K562 (cell line): Measurements from ENCODE around the gene NEXN. TPM values are rescaled to one million over a fixed set of nuclear protein-coding genes. Genes with fewer than 3 reads are reported as not detected.

ENCODE experiments used
- ATAC-seq: fragments of 200-7000 bp; cut with Tn5 transposase; 3 replicates; pipeline ENCODE4 v1.9.1; 2020; ENCODE audit warnings: moderate library complexity
- BruUV-seq: library from RNA; stranded (reverse); fragments of 400-500 nt; replicated peaks from 2 replicates; lab custom pipeline; 2021; lab: Mats Ljungman, UMichigan
- CTCF ChIA-PET: fragments of 300-600 bp; formaldehyde crosslinking; extraction: SDS; loops from one replicate; lab custom pipeline; 2021; ENCODE audit warnings: low intra/inter-chr PET ratio; lab: Yijun Ruan, JAX
- POLR2A ChIA-PET: fragments of 300-600, 350-650 bp; sonication (Branson Sonifier 250); formaldehyde crosslinking; extraction: SDS; loops from one replicate; lab custom pipeline; 2021; ENCODE audit warnings: antibody characterized with exemption, inconsistent platforms; lab: Yijun Ruan, JAX
- DNase-seq, 4 experiments: peaks; one replicate each; pipeline versions ENCODE4 v3.0.0 to v3.0.0-alpha.2; 2011 to 2018; ENCODE audit warnings: low spot score in 3 of 4, mixed read lengths in 3 of 4; ENCODE audit errors: extremely low read depth in 1 of 4
- FAIRE-seq: peaks from 2 replicates; lab custom pipeline; 2011; peaks lifted over from hg19 to GRCh38; lab: Jason Lieb, UNC
- H2AFZ ChIP-seq: 2 replicates; pipeline ENCODE4 v1.6.0; 2011; ENCODE audit warnings: low read depth, low read length, control low read depth, inconsistent platforms
- H3K27ac ChIP-seq: fragments of 200-600 bp; 3 replicates; pipeline ENCODE4 v1.8.0; 2011; ENCODE audit warnings: low read depth, mild to moderate bottlenecking, control low read depth, inconsistent platforms, low read length, moderate library complexity, mixed read lengths; ENCODE audit errors: extremely low read depth
- H3K27me3 ChIP-seq, 2 experiments: fragments of 300-600 bp in 1 of 2; 2 replicates in 1 of 2; 3 replicates in 1 of 2; pipeline versions ENCODE4 v1.6.0 to v1.8.0; 2011; ENCODE audit warnings: inconsistent platforms in 2 of 2, low read length in 2 of 2, mild to moderate bottlenecking in 1 of 2, mixed read lengths in 1 of 2, moderate library complexity in 1 of 2; ENCODE audit not compliant: control insufficient read depth in 2 of 2, insufficient read depth in 2 of 2
- H3K36me3 ChIP-seq: fragments of 300-600 bp; 3 replicates; pipeline ENCODE4 v1.8.0; 2011; ENCODE audit warnings: mild to moderate bottlenecking, low read length, inconsistent platforms; ENCODE audit not compliant: control insufficient read depth, insufficient read depth
- H3K4me1 ChIP-seq, 2 experiments: fragments of 200-600 bp in 1 of 2; replicated peaks in 1 of 2; 2 replicates in 1 of 2; 3 replicates in 1 of 2; pipeline versions ENCODE4 v1.5.1 to v1.8.0; 2011; ENCODE audit warnings: inconsistent platforms in 2 of 2, low read length in 2 of 2, mild to moderate bottlenecking in 1 of 2, mixed read lengths in 1 of 2, moderate library complexity in 1 of 2; ENCODE audit not compliant: control insufficient read depth in 2 of 2, insufficient read depth in 2 of 2
- H3K4me2 ChIP-seq: 2 replicates; pipeline ENCODE4 v1.6.1; 2011; ENCODE audit warnings: low read length, control low read depth, inconsistent platforms, mixed read lengths; ENCODE audit not compliant: insufficient read depth
- H3K4me3 ChIP-seq: fragments of 200-600 bp; sonication (generic), shearing (Covaris generic); 2 replicates; pipeline ENCODE4 v1.5.1; 2016; ENCODE audit warnings: control low read depth, inconsistent platforms
- H3K79me2 ChIP-seq: fragments of 200-600 bp; 3 replicates; pipeline ENCODE4 v1.8.0; 2011; ENCODE audit warnings: low read length, inconsistent platforms; ENCODE audit not compliant: control insufficient read depth, insufficient read depth
- H3K9ac ChIP-seq, 2 experiments: 2 replicates each; pipeline versions ENCODE4 v1.6.0 to v1.6.1; 2011; ENCODE audit warnings: low read depth in 2 of 2, low read length in 2 of 2, control low read depth in 1 of 2, inconsistent platforms in 1 of 2, mild to moderate bottlenecking in 1 of 2, mixed read lengths in 1 of 2; ENCODE audit not compliant: insufficient read depth in 1 of 2
- H3K9me1 ChIP-seq: one replicate; pipeline ENCODE4 v1.6.0; 2011; ENCODE audit warnings: inconsistent platforms, mild to moderate bottlenecking, low read length, moderate library complexity; ENCODE audit not compliant: control insufficient read depth, insufficient read depth
- H3K9me3 ChIP-seq: replicated peaks from 2 replicates; pipeline ENCODE4 v1.5.1; 2011; ENCODE audit warnings: low read depth, low read length, inconsistent platforms; ENCODE audit not compliant: control insufficient read depth, insufficient read depth
- H4K20me1 ChIP-seq: replicated peaks from 2 replicates; pipeline ENCODE4 v1.6.1; 2011; ENCODE audit warnings: low read length, inconsistent platforms, mixed read lengths; ENCODE audit not compliant: control insufficient read depth, insufficient read depth
- DDX20 ChIP-seq: fragments of 450-650 bp; IDR thresholded peaks from 2 replicates; pipeline ENCODE4 v1.6.1; 2016; ENCODE audit warnings: missing genetic modification characterization, low read depth, mild to moderate bottlenecking, missing compliant biosample characterization, moderate library complexity
- DNMT1 ChIP-seq: fragments of 450-650 bp; IDR thresholded peaks from 2 replicates; pipeline ENCODE4 v1.6.1; 2016; ENCODE audit warnings: antibody characterized with exemption, mild to moderate bottlenecking
- HMG20B ChIP-seq: fragments of 250-450 bp; sonication (Bioruptor Pico); IDR thresholded peaks from 2 replicates; pipeline ENCODE4 v1.5.0; 2021; ENCODE audit warnings: mild to moderate bottlenecking
- MBD2 ChIP-seq: sonication (generic); IDR thresholded peaks from 2 replicates; pipeline ENCODE4 v1.6.1; 2016; ENCODE audit warnings: low read depth, borderline replicate concordance
- MEF2D ChIP-seq: conservative IDR thresholded peaks from 2 replicates; pipeline ENCODE4 v1.6.1; 2016; ENCODE audit warnings: low read depth, missing genetic modification characterization, missing compliant biosample characterization
- NUFIP1 ChIP-seq: fragments of 450-650 bp; IDR thresholded peaks from 2 replicates; pipeline ENCODE4 v1.6.1; 2018; ENCODE audit not compliant: partially characterized antibody
- PTBP1 ChIP-seq: fragments of 200-400 bp; formaldehyde crosslinking; IDR thresholded peaks from 2 replicates; pipeline ENCODE4 v1.6.1; 2017; ENCODE audit warnings: low read depth, low read length
- PTTG1 ChIP-seq: fragments of 450-650 bp; IDR thresholded peaks from 2 replicates; pipeline ENCODE4 v1.6.1; 2016; ENCODE audit warnings: low read depth, mild to moderate bottlenecking, missing genetic modification characterization, missing compliant biosample characterization
- SP1 ChIP-seq: sonication (generic); formaldehyde crosslinking; IDR thresholded peaks from 2 replicates; pipeline ENCODE4 v1.8.1; 2022; ENCODE audit warnings: mild to moderate bottlenecking, missing genetic modification reagents
- WHSC1 ChIP-seq: IDR thresholded peaks from one replicate; pipeline ENCODE4 v1.6.1; 2012; ENCODE audit warnings: low read length, control low read depth, inconsistent platforms
- ZNF146 ChIP-seq: IDR thresholded peaks from one replicate; pipeline ENCODE4 v1.6.1; 2018; ENCODE audit warnings: missing compliant biosample characterization; ENCODE audit not compliant: unreplicated experiment
- WGBS: fragments of 100-300 bp; shearing (Covaris generic); methylation state at CpG from one replicate; pipeline ENCODE4 v1.1.6; 2016; ENCODE audit warnings: low coverage, mixed read lengths; ENCODE audit not compliant: insufficient coverage; ENCODE audit errors: missing lambda C conversion rate; 5-methylcytosine and 5-hydroxymethylcytosine counted together
- in situ Hi-C: fragments of 300-500 bp; cut with MboI; formaldehyde crosslinking; loops from 4 replicates; pipeline ENCODE4 v1.15.0; 2018; ENCODE audit warnings: inconsistent platforms, mixed read lengths
- intact Hi-C: fragments of 100-400 bp; cut with micrococcal nuclease; formaldehyde crosslinking; loops from 2 replicates; pipeline ENCODE4 v1.14.2; 2022
- polyA plus RNA-seq, 8 experiments: library from polyadenylated mRNA; depleted of rRNA in 4 of 8; stranded (reverse) in 5 of 8; unstranded in 3 of 8; fragments of >200 nt; fragmentation: Nextera tagmentation in 2 of 8; fragmentation: Illumina TruSeq in 1 of 8; extraction: Ambion mirVana in 2 of 8; extraction: Trizol in 1 of 8; gene quantifications; 2 replicates each; pipeline versions ENCODE4 v1.2.1 to v1.2.3, GENCODE V29; 2011 to 2014; ENCODE audit warnings: inconsistent platforms in 1 of 8, missing spikeins in 1 of 8
- total RNA-seq, 7 experiments: library from RNA; depleted of rRNA in 6 of 7; stranded (reverse); fragments of >200 nt in 6 of 7; fragmentation: Illumina TruSeq in 2 of 7; extraction: Trizol in 2 of 7; gene quantifications; 2 replicates each; pipeline versions ENCODE4 v1.2.1 to v1.2.3, GENCODE V29; 2011 to 2021; ENCODE audit warnings: low replicate concordance in 1 of 7
- TF ChIP-seq, protein P1 (sequence below): fragments of 450-650 bp; formaldehyde crosslinking; IDR thresholded peaks from 2 replicates; pipeline ENCODE4 v1.4.0; 2020; ENCODE audit warnings: mild to moderate bottlenecking, moderate library complexity
- TF ChIP-seq, protein P2 (sequence below): fragments of 450-650 bp; IDR thresholded peaks from 2 replicates; pipeline ENCODE4 v1.6.1; 2018; ENCODE audit not compliant: partially characterized antibody

Gene NEXN
- total and polyA plus RNA-seq, 9 of the 15 experiments (the other 6 are each of a cell fraction or from before 2014, with no cell fraction given), result 0.18 to 1.8 (median 0.76) TPM

GRCh38 chr1:77847621-77848080 lies 40.8 kb upstream of the NEXN start:
- DNase-seq, result no peak
- intact Hi-C loops, result no loop called here
- no peaks in the 10 kb centered on the region for H3K79me2 ChIP-seq
- ChIA-PET CTCF (no interaction called here), POLR2A (interaction anchor here (0.6 kb wide), 1 partner anchor 90 kb away, joined by 3 read pairs; no protein-coding TSS in a partner anchor)
- H3K9ac ChIP-seq, result no peak overlapping the region
- H3K27ac ChIP-seq, result no peak overlapping the region
- WGBS, result 77% methylated on average over 9 of the region's 9 CpGs
- no TSS peak for BruUV-seq
- H3K9me3 ChIP-seq, result no peaks in the 10 kb centered on the region
- H4K20me1 ChIP-seq, result no peaks in the 10 kb centered on the region
- no peak overlapping the region for H3K4me2 ChIP-seq
- no peaks in the 10 kb centered on the region for H3K4me1 ChIP-seq
- peaks cover 12% of the 10 kb centered on the region; the same call in 1 of the 3 replicates for H3K36me3 ChIP-seq
- H2AFZ ChIP-seq, result no peak overlapping the region
- TF ChIP-seq PTTG1 (tag) (no peak), MBD2 (no peak), NUFIP1 (no peak), PTBP1 (no peak)
- no peaks in the 10 kb centered on the region for H3K27me3 ChIP-seq
- H3K9me1 ChIP-seq, result no peaks in the 10 kb centered on the region
- in situ Hi-C loops, result no loop called here
- no peak overlapping the region for H3K4me3 ChIP-seq
- ATAC-seq, result no peak
- no peak for FAIRE-seq

DNA sequence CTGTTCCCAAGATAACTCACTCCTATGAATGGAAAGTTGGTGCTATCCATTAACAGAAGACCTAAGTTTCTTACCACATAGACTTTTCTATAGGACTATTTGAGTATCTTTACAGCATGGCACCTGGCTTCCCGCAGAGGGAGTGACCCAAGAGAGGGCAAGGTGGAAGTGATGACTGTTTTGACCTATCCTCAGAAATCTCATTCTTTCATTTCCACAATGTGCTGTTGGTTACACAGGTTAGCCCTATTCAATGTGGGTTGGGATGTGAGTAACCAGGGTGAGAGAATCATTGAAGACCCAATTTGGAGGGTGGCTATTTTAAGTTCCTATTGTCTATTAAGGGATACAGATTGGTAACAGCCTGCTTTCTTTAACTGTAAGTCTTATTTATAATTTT lies 38.3 kb upstream of the NEXN start:
- DNase-seq, result no peak
- Histone ChIP-seq H3K27ac (no peak overlapping the region), H3K9me1 (no peaks in the 10 kb centered on the region), H2AFZ (no peak overlapping the region), H3K36me3 (no peaks in the 10 kb centered on the region), H4K20me1 (no peaks in the 10 kb centered on the region), H3K4me3 (no peak overlapping the region), H3K9ac (no peak overlapping the region), H3K4me1 (no peaks in the 10 kb centered on the region), H3K79me2 (no peaks in the 10 kb centered on the region), H3K9me3 (no peaks in the 10 kb centered on the region), H3K4me2 (no peak overlapping the region), H3K27me3 (no peaks in the 10 kb centered on the region)
- BruUV-seq, result no TSS peak
- intact Hi-C loops, result no loop called here
- FAIRE-seq, result no peak
- CTCF ChIA-PET, result no interaction called here
- in situ Hi-C loops, result no loop called here
- no peak for ATAC-seq
- POLR2A ChIA-PET, result no interaction called here
- 44% methylated on average over 1 of the region's 1 CpG for WGBS
- no peak for TF ChIP-seq DDX20 (tag)
- TF ChIP-seq MEF2D (tag), result no peak
- TF ChIP-seq WHSC1, result no peak
- no peak for TF ChIP-seq ZNF146 (CRISPR knock-in tag)
- TF ChIP-seq DNMT1, result no peak
- TF ChIP-seq, protein P1, sequence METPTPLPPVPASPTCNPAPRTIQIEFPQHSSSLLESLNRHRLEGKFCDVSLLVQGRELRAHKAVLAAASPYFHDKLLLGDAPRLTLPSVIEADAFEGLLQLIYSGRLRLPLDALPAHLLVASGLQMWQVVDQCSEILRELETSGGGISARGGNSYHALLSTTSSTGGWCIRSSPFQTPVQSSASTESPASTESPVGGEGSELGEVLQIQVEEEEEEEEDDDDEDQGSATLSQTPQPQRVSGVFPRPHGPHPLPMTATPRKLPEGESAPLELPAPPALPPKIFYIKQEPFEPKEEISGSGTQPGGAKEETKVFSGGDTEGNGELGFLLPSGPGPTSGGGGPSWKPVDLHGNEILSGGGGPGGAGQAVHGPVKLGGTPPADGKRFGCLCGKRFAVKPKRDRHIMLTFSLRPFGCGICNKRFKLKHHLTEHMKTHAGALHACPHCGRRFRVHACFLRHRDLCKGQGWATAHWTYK (CRISPR knock-in tag), result no peak
- TF ChIP-seq SP1 (CRISPR knock-in tag), result no peak
- TF ChIP-seq, protein P2, sequence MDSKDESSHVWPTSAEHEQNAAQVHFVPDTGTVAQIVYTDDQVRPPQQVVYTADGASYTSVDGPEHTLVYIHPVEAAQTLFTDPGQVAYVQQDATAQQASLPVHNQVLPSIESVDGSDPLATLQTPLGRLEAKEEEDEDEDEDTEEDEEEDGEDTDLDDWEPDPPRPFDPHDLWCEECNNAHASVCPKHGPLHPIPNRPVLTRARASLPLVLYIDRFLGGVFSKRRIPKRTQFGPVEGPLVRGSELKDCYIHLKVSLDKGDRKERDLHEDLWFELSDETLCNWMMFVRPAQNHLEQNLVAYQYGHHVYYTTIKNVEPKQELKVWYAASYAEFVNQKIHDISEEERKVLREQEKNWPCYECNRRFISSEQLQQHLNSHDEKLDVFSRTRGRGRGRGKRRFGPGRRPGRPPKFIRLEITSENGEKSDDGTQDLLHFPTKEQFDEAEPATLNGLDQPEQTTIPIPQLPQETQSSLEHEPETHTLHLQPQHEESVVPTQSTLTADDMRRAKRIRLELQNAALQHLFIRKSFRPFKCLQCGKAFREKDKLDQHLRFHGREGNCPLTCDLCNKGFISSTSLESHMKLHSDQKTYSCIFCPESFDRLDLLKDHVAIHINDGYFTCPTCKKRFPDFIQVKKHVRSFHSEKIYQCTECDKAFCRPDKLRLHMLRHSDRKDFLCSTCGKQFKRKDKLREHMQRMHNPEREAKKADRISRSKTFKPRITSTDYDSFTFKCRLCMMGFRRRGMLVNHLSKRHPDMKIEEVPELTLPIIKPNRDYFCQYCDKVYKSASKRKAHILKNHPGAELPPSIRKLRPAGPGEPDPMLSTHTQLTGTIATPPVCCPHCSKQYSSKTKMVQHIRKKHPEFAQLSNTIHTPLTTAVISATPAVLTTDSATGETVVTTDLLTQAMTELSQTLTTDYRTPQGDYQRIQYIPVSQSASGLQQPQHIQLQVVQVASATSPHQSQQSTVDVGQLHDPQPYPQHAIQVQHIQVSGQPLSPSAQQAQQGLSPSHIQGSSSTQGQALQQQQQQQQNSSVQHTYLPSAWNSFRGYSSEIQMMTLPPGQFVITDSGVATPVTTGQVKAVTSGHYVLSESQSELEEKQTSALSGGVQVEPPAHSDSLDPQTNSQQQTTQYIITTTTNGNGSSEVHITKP, result no peak
- no peak for TF ChIP-seq HMG20B
